KOPT-K1 (cell line): ENCODE data around the gene MICU2.

ENCODE experiments used
- H3K27ac ChIP-seq: fragments of 200-600 bp; sonication (generic); 2 replicates; pipeline ENCODE4 v1.5.1; 2016; ENCODE audit warnings: antibody characterized with exemption, mild to moderate bottlenecking, low read depth, low read length; ENCODE audit not compliant: poor library complexity, severe bottlenecking
- H3K36me3 ChIP-seq: fragments of 200-600 bp; sonication (generic); 2 replicates; pipeline ENCODE4 v1.5.1; 2017; ENCODE audit warnings: antibody characterized with exemption, mild to moderate bottlenecking, low read length, moderate library complexity; ENCODE audit not compliant: insufficient read depth
- H3K9me3 ChIP-seq: fragments of 200-600 bp; sonication (generic); 2 replicates; pipeline ENCODE4 v1.5.1; 2017; ENCODE audit warnings: antibody characterized with exemption, low read length, mild to moderate bottlenecking; ENCODE audit not compliant: insufficient read depth, poor library complexity, severe bottlenecking

MICU2 gene

GRCh38 chr13:21541980-21542379 lies 62.0 kb downstream of the MICU2 start:
- H3K27ac ChIP-seq = no peak overlapping the region
- H3K36me3 ChIP-seq = peaks cover 21% of the 10 kb centered on the region; the same call in 1 of the 2 replicates

GRCh38 chr13:21541271-21541670 lies 62.7 kb downstream of the MICU2 start:
- Histone ChIP-seq H3K36me3 (peaks cover 21% of the 10 kb centered on the region; the same call in 1 of the 2 replicates), H3K27ac (no peak overlapping the region), H3K9me3 (no peaks in the 10 kb centered on the region)

More at GRCh38 chr13:21541980-21542379, 62.0 kb downstream of the MICU2 start:
- no peaks in the 10 kb centered on the region for H3K9me3 ChIP-seq

GRCh38 chr13:21539687-21540086 lies 64.3 kb downstream of the MICU2 start:
- Histone ChIP-seq H3K27ac (no peak overlapping the region), H3K36me3 (0 out of 2 replicates have a peak, but pooled peaks cover 12% of the 10 kb centered on the region), H3K9me3 (no peaks in the 10 kb centered on the region)

- H3K9me3 ChIP-seq = no peaks in the 10 kb centered on the region
- 0 out of 2 replicates have a peak, but pooled peaks cover 9% of the 10 kb centered on the region for H3K36me3 ChIP-seq
- no peak overlapping the region for H3K27ac ChIP-seq
Observed at GRCh38 chr13:21538753-21539152, 65.2 kb downstream of the MICU2 start.

- Histone ChIP-seq H3K27ac (no peak overlapping the region), H3K36me3 (0 out of 2 replicates have a peak, but pooled peaks cover 9% of the 10 kb centered on the region), H3K9me3 (no peaks in the 10 kb centered on the region)
Observed at GRCh38 chr13:21538280-21538679, 65.7 kb downstream of the MICU2 start.

GRCh38 chr13:21537105-21537504 lies 66.9 kb downstream of the MICU2 start:
- no peak overlapping the region for H3K27ac ChIP-seq
- H3K36me3 ChIP-seq = 0 out of 2 replicates have a peak, but pooled peaks cover 9% of the 10 kb centered on the region
- H3K9me3 ChIP-seq = no peaks in the 10 kb centered on the region

GRCh38 chr13:21534760-21535159 lies 69.2 kb downstream of the MICU2 start:
- Histone ChIP-seq H3K36me3 (0 out of 2 replicates have a peak, but pooled peaks cover 9% of the 10 kb centered on the region), H3K9me3 (no peaks in the 10 kb centered on the region), H3K27ac (no peak overlapping the region)

GRCh38 chr13:21531455-21531854 lies 72.5 kb downstream of the MICU2 start:
- no peaks in the 10 kb centered on the region for H3K9me3 ChIP-seq

GRCh38 chr13:21530656-21531055 lies 73.3 kb downstream of the MICU2 start:
- no peaks in the 10 kb centered on the region for H3K36me3 ChIP-seq
- no peaks in the 10 kb centered on the region for H3K9me3 ChIP-seq
- H3K27ac ChIP-seq = no peak overlapping the region

More at GRCh38 chr13:21531455-21531854, 72.5 kb downstream of the MICU2 start:
- no peaks in the 10 kb centered on the region for H3K36me3 ChIP-seq
- no peak overlapping the region for H3K27ac ChIP-seq

- Histone ChIP-seq H3K27ac (peak overlapping the region; percentile 39), H3K9me3 (no peaks in the 10 kb centered on the region)
Observed at GRCh38 chr13:21529146-21529893, 74.7 kb downstream of the MICU2 start.

GRCh38 chr13:21528616-21529015 lies 75.4 kb downstream of the MICU2 start:
- Histone ChIP-seq H3K9me3 (no peaks in the 10 kb centered on the region), H3K27ac (no peak overlapping the region), H3K36me3 (no peaks in the 10 kb centered on the region)

More at GRCh38 chr13:21529146-21529893, 74.7 kb downstream of the MICU2 start:
- no peaks in the 10 kb centered on the region for H3K36me3 ChIP-seq

- no peak overlapping the region for H3K27ac ChIP-seq
- no peaks in the 10 kb centered on the region for H3K9me3 ChIP-seq
- no peaks in the 10 kb centered on the region for H3K36me3 ChIP-seq
Observed at GRCh38 chr13:21526707-21527540, 77.0 kb downstream of the MICU2 start.

GRCh38 chr13:21522847-21523246 lies 81.1 kb downstream of the MICU2 start:
- Histone ChIP-seq H3K36me3 (peaks cover 24% of the 10 kb centered on the region), H3K27ac (no peak overlapping the region)

GRCh38 chr13:21522130-21522529 lies 81.8 kb downstream of the MICU2 start:
- H3K27ac ChIP-seq = no peak overlapping the region
- H3K9me3 ChIP-seq = no peaks in the 10 kb centered on the region
- H3K36me3 ChIP-seq = peaks cover 24% of the 10 kb centered on the region

More at GRCh38 chr13:21522847-21523246, 81.1 kb downstream of the MICU2 start:
- no peaks in the 10 kb centered on the region for H3K9me3 ChIP-seq

GRCh38 chr13:21518617-21519144 lies 85.3 kb downstream of the MICU2 start:
- Histone ChIP-seq H3K27ac (no peak overlapping the region), H3K36me3 (peaks cover 24% of the 10 kb centered on the region), H3K9me3 (no peaks in the 10 kb centered on the region)
